OCI-LY1 (cell line): ENCODE results near the gene CWF19L2.

Experiments used
- H2AFZ ChIP-seq: fragments of 200-600 bp; sonication (generic), shearing (Covaris generic); 2 replicates; pipeline ENCODE4 v1.6.0; 2014; ENCODE audit warnings: antibody characterized with exemption, mild to moderate bottlenecking, low read length
- H3F3A ChIP-seq: fragments of 200-600 bp; sonication (generic), shearing (Covaris generic); 2 replicates; pipeline ENCODE4 v1.6.0; 2014; ENCODE audit warnings: mild to moderate bottlenecking, antibody characterized with exemption, low read length, moderate library complexity; ENCODE audit not compliant: insufficient read depth
- H3K27ac ChIP-seq: fragments of 200-600 bp; sonication (generic); 2 replicates; pipeline ENCODE4 v1.5.1; 2014; ENCODE audit warnings: low read length, mixed run types, mild to moderate bottlenecking, low read depth; ENCODE audit not compliant: poor library complexity, severe bottlenecking
- H3K27me3 ChIP-seq: fragments of 200-600 bp; sonication (generic); 2 replicates; pipeline ENCODE4 v1.6.0; 2014; ENCODE audit warnings: antibody characterized with exemption, mild to moderate bottlenecking, low read length, moderate library complexity; ENCODE audit not compliant: insufficient read depth
- H3K36me3 ChIP-seq: fragments of 200-600 bp; sonication (generic); 2 replicates; pipeline ENCODE4 v1.6.1; 2014; ENCODE audit warnings: mild to moderate bottlenecking, antibody characterized with exemption, low read length, moderate library complexity, mixed read lengths; ENCODE audit not compliant: insufficient read depth
- H3K4me1 ChIP-seq: fragments of 200-600 bp; sonication (generic); 2 replicates; pipeline ENCODE4 v1.5.1; 2014; ENCODE audit warnings: mild to moderate bottlenecking, low read length, moderate library complexity; ENCODE audit not compliant: insufficient read depth, severe bottlenecking
- H3K4me2 ChIP-seq: fragments of 200-600 bp; sonication (generic), shearing (Covaris generic); 2 replicates; pipeline ENCODE4 v1.6.1; 2014; ENCODE audit warnings: low read length
- H3K4me3 ChIP-seq: fragments of 200-600 bp; sonication (generic); 2 replicates; pipeline ENCODE4 v1.5.1; 2014; ENCODE audit warnings: low read length, low read depth, mild to moderate bottlenecking, mixed read lengths; ENCODE audit not compliant: poor library complexity, severe bottlenecking
- H3K79me2 ChIP-seq: fragments of 200-600 bp; shearing (Covaris generic); 2 replicates; pipeline ENCODE4 v1.6.1; 2016; ENCODE audit warnings: mixed run types, low read length, mixed read lengths; ENCODE audit not compliant: insufficient read depth
- H3K9ac ChIP-seq: fragments of 200-600 bp; sonication (generic), shearing (Covaris generic); 2 replicates; pipeline ENCODE4 v1.6.1; 2014; ENCODE audit warnings: mild to moderate bottlenecking, low read length, mixed read lengths
- H3K9me2 ChIP-seq: fragments of 200-600 bp; sonication (generic), shearing (Covaris generic); 2 replicates; pipeline ENCODE4 v1.6.1; 2014; ENCODE audit warnings: low read depth, mild to moderate bottlenecking, low read length, mixed read lengths
- H3K9me3 ChIP-seq: fragments of 200-600 bp; shearing (Covaris generic); 2 replicates; pipeline ENCODE4 v1.6.1; 2014; ENCODE audit warnings: low read length, mixed read lengths
- H4K20me1 ChIP-seq: fragments of 200-600 bp; sonication (generic), shearing (Covaris generic); 2 replicates; pipeline ENCODE4 v1.6.0; 2016; ENCODE audit warnings: mild to moderate bottlenecking, low read length; ENCODE audit not compliant: insufficient read depth
- EZH2 ChIP-seq: fragments of 200-600 bp; sonication (generic), shearing (Covaris generic); IDR thresholded peaks from 2 replicates; pipeline ENCODE4 v1.8.0; 2017; ENCODE audit warnings: borderline replicate concordance, mixed run types, mild to moderate bottlenecking, antibody characterized with exemption, low read length, moderate library complexity, mixed read lengths
- TF ChIP-seq, protein P1 (sequence below): fragments of 200-600 bp; sonication (generic), shearing (Covaris generic); IDR thresholded peaks from 2 replicates; pipeline ENCODE4 v1.5.1; 2017; ENCODE audit warnings: mild to moderate bottlenecking, antibody characterized with exemption, low read length, moderate library complexity, mixed read lengths

CWF19L2 gene

GRCh38 chr11:107457205-107457557, 444 bp downstream of the CWF19L2 start:
- no peaks in the 10 kb centered on the region for H4K20me1 ChIP-seq
- peak overlapping the region; percentile 96 for H3K4me2 ChIP-seq
- H3K4me1 ChIP-seq: peaks cover 25% of the 10 kb centered on the region
- H3K4me3 ChIP-seq: peak overlapping the region; percentile 84
- peaks cover 18% of the 10 kb centered on the region for H3K36me3 ChIP-seq
- no peaks in the 10 kb centered on the region for H3K9me3 ChIP-seq
- H3K27me3 ChIP-seq: no peaks in the 10 kb centered on the region
- H3K9ac ChIP-seq: peak overlapping the region; percentile 84
- H3K9me2 ChIP-seq: no peaks in the 10 kb centered on the region
- H2AFZ ChIP-seq: peak overlapping the region; percentile 50; the same call in 1 of the 2 replicates
- H3F3A ChIP-seq: no peaks in the 10 kb centered on the region
- H3K27ac ChIP-seq: peak overlapping the region; percentile 73
- TF ChIP-seq, protein P1, sequence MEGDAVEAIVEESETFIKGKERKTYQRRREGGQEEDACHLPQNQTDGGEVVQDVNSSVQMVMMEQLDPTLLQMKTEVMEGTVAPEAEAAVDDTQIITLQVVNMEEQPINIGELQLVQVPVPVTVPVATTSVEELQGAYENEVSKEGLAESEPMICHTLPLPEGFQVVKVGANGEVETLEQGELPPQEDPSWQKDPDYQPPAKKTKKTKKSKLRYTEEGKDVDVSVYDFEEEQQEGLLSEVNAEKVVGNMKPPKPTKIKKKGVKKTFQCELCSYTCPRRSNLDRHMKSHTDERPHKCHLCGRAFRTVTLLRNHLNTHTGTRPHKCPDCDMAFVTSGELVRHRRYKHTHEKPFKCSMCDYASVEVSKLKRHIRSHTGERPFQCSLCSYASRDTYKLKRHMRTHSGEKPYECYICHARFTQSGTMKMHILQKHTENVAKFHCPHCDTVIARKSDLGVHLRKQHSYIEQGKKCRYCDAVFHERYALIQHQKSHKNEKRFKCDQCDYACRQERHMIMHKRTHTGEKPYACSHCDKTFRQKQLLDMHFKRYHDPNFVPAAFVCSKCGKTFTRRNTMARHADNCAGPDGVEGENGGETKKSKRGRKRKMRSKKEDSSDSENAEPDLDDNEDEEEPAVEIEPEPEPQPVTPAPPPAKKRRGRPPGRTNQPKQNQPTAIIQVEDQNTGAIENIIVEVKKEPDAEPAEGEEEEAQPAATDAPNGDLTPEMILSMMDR: no peak
- no peak for TF ChIP-seq EZH2
- peaks cover 25% of the 10 kb centered on the region for H3K79me2 ChIP-seq

DNA sequence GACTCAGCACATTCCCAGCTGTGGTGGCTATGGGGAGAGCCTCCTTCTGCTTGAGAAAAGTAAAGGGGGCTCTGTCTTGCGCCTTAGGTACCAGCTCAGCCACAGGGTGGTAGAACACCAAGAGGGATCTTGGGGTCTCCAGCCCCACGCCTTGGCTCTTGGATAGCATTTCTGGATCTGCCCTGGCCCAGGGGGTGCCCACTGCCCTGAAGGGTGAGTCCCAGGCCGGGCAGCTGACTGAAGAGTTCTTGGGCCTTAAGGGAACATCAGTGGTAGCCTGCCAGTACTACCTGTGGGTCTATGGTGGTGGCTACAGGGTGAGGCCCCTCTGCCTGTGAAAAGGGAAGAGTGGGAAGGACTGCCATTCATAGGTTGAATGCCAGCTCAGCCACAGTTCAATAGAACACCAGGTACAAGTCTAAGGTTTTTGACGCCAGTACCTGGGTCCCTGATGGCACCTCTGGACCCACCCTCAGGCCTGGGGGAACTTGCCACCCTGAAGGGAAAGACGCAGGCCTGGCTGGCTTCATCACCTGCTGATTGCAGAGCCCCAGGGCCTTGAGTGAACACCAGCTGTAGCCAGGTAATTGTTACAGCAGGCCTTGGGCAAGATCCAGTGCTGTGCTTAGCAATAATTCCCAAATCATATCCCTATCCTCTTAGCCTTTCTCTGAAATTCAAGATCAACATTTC, 3.9 kb downstream of the CWF19L2 start:
- Histone ChIP-seq H3K4me1 (peaks cover 25% of the 10 kb centered on the region), H3K9me3 (no peaks in the 10 kb centered on the region), H3K4me3 (no peak overlapping the region), H3K27ac (no peak overlapping the region), H3K9me2 (no peaks in the 10 kb centered on the region), H4K20me1 (no peaks in the 10 kb centered on the region), H3K36me3 (peaks cover 35% of the 10 kb centered on the region), H3K79me2 (peaks cover 44% of the 10 kb centered on the region), H3F3A (no peaks in the 10 kb centered on the region), H3K9ac (no peak overlapping the region), H3K27me3 (no peaks in the 10 kb centered on the region), H3K4me2 (no peak overlapping the region), H2AFZ (no peak overlapping the region)
- TF ChIP-seq, protein P1: no peak
- TF ChIP-seq EZH2: no peak

DNA sequence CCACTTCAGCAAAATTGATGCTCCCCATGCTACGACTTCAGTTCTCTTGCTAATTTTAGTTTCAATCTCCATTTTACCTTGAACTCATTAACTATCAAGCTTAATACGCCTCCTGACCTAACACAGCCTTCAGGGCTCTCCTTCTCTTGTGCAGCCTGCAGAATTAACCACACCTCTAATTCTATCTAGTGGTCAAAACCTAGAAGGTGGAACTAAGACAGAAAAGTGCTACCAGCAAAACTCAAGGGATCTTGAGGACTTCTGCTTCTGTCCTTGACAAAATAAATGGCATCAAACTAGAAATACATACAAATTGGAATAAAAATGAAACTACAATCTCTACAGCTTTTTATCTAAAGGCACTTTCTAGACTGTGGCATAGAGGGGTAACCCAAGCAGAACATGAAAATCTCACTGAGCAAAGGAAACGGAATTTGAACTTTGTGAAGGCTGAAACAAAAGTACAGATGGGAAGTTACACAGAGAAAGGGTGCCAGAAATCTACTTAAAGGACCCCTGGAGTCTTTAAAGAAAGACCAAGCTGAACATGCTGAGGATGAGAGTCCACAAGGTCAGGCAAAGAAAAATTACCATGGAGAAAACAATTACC, 10.7 kb downstream of the CWF19L2 start:
- Histone ChIP-seq H2AFZ (no peak overlapping the region), H3K27ac (no peak overlapping the region), H3K9me3 (no peaks in the 10 kb centered on the region), H3K27me3 (no peaks in the 10 kb centered on the region), H4K20me1 (no peaks in the 10 kb centered on the region), H3K4me1 (peaks cover 8% of the 10 kb centered on the region), H3F3A (no peaks in the 10 kb centered on the region), H3K9ac (no peak overlapping the region), H3K9me2 (no peaks in the 10 kb centered on the region), H3K79me2 (peaks cover 21% of the 10 kb centered on the region), H3K4me2 (no peak overlapping the region), H3K36me3 (peaks cover 42% of the 10 kb centered on the region), H3K4me3 (no peak overlapping the region)
- TF ChIP-seq EZH2: no peak
- TF ChIP-seq, protein P1: no peak
